Daoy (cell line): ENCODE measurements around the gene DBP. TPM values are rescaled to one million over a fixed set of nuclear protein-coding genes. Genes with fewer than 3 reads are reported as not detected.

Experiments
- total RNA-seq: library from RNA; depleted of rRNA; stranded (reverse); fragments of >200 nt; shearing (Covaris generic); gene quantifications from 2 replicates; pipeline ENCODE4 v1.2.3, GENCODE V29; 2014; rRNA removed

The DBP gene
- total RNA-seq, 1 experiment from 2014 or later: 3.0 TPM

Other genes starting within 250 kb of the DBP start
- gene KDELR1, start 245.8 kb downstream of the DBP start, total RNA-seq: 54.5 and 61.0 TPM in 2 replicates
- 0.09 TPM in 1 of 2 replicates, not detected in the other for gene GRIN2D, start 243.7 kb downstream of the DBP start, total RNA-seq
- 108 and 129 TPM in 2 replicates for gene GRWD1, start 191.4 kb downstream of the DBP start, total RNA-seq
- gene KCNJ14, start 181.8 kb downstream of the DBP start, total RNA-seq: 1.8 and 3.8 TPM in 2 replicates
- gene CYTH2, start 168.0 kb downstream of the DBP start, total RNA-seq: 43.3 and 93.8 TPM in 2 replicates
- gene LMTK3, start 125.5 kb downstream of the DBP start, total RNA-seq: under 0.01 TPM in 1 of 2 replicates, not detected in the other
- gene SULT2B1, start 85.2 kb downstream of the DBP start, total RNA-seq: not detected in 2 replicates
- not detected in 2 replicates for gene SPACA4, start 30.6 kb downstream of the DBP start, total RNA-seq
- gene FAM83E, start 22.3 kb downstream of the DBP start, total RNA-seq: not detected in 2 replicates
- gene RPL18, start 18.2 kb downstream of the DBP start, total RNA-seq: 2,925 and 3,124 TPM in 2 replicates
- gene SPHK2, start 17.9 kb downstream of the DBP start, total RNA-seq: 5.1 and 12.7 TPM in 2 replicates
- gene CA11, start 8.8 kb upstream of the DBP start, total RNA-seq: not detected in 2 replicates
- not detected in 2 replicates for gene NTN5, start 35.6 kb upstream of the DBP start, total RNA-seq
- not detected in 2 replicates for gene FUT2, start 58.6 kb upstream of the DBP start, total RNA-seq
- 0.34 and 2.9 TPM in 2 replicates for gene MAMSTR, start 82.3 kb upstream of the DBP start, total RNA-seq
- gene RASIP1, start 103.2 kb upstream of the DBP start, total RNA-seq: 0.17 TPM in 1 of 2 replicates, not detected in the other
- not detected in 2 replicates for gene IZUMO1, start 109.5 kb upstream of the DBP start, total RNA-seq
- 0.39 TPM in 1 of 2 replicates, not detected in the other for gene FUT1, start 115.3 kb upstream of the DBP start, total RNA-seq
- gene FGF21, start 118.1 kb upstream of the DBP start, total RNA-seq: not detected in 2 replicates
- gene BCAT2, start 173.7 kb upstream of the DBP start, total RNA-seq: 29.5 and 36.7 TPM in 2 replicates
- 0.69 TPM in 1 of 2 replicates, not detected in the other for gene HSD17B14, start 199.1 kb upstream of the DBP start, total RNA-seq
- gene PLEKHA4, start 231.2 kb upstream of the DBP start, total RNA-seq: 2.1 and 4.5 TPM in 2 replicates
- gene PPP1R15A, start 235.0 kb upstream of the DBP start, total RNA-seq: 50.7 and 56.2 TPM in 2 replicates